OCI-LY3 (cell line): ENCODE results near the gene FKBP5.

Experiments
- H2AFZ ChIP-seq: fragments of 200-600, 300-600 bp; shearing (Covaris generic); 2 replicates; pipeline ENCODE4 v1.6.0; 2014; ENCODE audit warnings: antibody characterized with exemption, low read depth, low read length
- H3K27ac ChIP-seq: fragments of 200-600, 300-600 bp; sonication (generic); 2 replicates; pipeline ENCODE4 v1.5.1; 2014; ENCODE audit warnings: mild to moderate bottlenecking, low read length, moderate library complexity, mixed read lengths
- H3K27me3 ChIP-seq: fragments of 200-600, 300-600 bp; sonication (generic); 2 replicates; pipeline ENCODE4 v1.6.1; 2014; ENCODE audit warnings: low read depth, low read length, mixed read lengths
- H3K36me3 ChIP-seq: fragments of 200-600, 300-600 bp; sonication (generic); replicated peaks from 2 replicates; pipeline ENCODE3; 2014; ENCODE audit warnings: low read depth, low read length, mixed read lengths
- H3K4me1 ChIP-seq: fragments of 300-600, 200-600 bp; sonication (generic); 2 replicates; pipeline ENCODE4 v1.6.1; 2014; ENCODE audit warnings: low read length, mixed read lengths
- H3K4me2 ChIP-seq: fragments of 200-600, 300-600 bp; sonication (generic); 2 replicates; pipeline ENCODE4 v1.6.1; 2014; ENCODE audit warnings: low read length, mixed read lengths
- H3K4me3 ChIP-seq: fragments of 300-600, 200-600 bp; sonication (generic); 2 replicates; pipeline ENCODE4 v1.5.1; 2014; ENCODE audit warnings: antibody characterized with exemption, mild to moderate bottlenecking, low read length, moderate library complexity
- H3K79me2 ChIP-seq: fragments of 300-600, 200-600 bp; shearing (Covaris generic); 2 replicates; pipeline ENCODE4 v1.6.1; 2014; ENCODE audit warnings: mild to moderate bottlenecking, low read length, mixed read lengths
- H3K9ac ChIP-seq: fragments of 300-600, 200-600 bp; shearing (Covaris generic); 2 replicates; pipeline ENCODE4 v1.6.0; 2014; ENCODE audit warnings: mild to moderate bottlenecking, low read length, moderate library complexity
- H3K9me3 ChIP-seq: fragments of 200-600, 300-600 bp; shearing (Covaris generic); 2 replicates; pipeline ENCODE4 v1.6.1; 2014; ENCODE audit warnings: low read length, mixed read lengths; ENCODE audit not compliant: insufficient read depth
- H4K20me1 ChIP-seq: fragments of 200-600, 300-600 bp; sonication (generic); 2 replicates; pipeline ENCODE4 v1.6.1; 2016; ENCODE audit warnings: low read length, mixed read lengths; ENCODE audit not compliant: insufficient read depth
- CTCF ChIP-seq: fragments of 200-600, 300-600 bp; sonication (generic); IDR thresholded peaks from 2 replicates; pipeline ENCODE4 v1.5.1; 2014; ENCODE audit warnings: antibody characterized with exemption, low read length, low read depth
- EZH2phosphoT487 ChIP-seq: fragments of 200-600 bp; shearing (Covaris generic); IDR thresholded peaks from 2 replicates; pipeline ENCODE4 v1.6.1; 2018; ENCODE audit warnings: antibody characterized with exemption, mixed run types, low read depth

FKBP5 gene

GRCh38 chr6:35723587-35723986 is 34.9 kb upstream of the FKBP5 start:
- Histone ChIP-seq H3K4me1 (peaks cover 59% of the 10 kb centered on the region), H2AFZ (no peak overlapping the region), H3K27ac (no peak overlapping the region), H3K9ac (no peak overlapping the region), H3K4me2 (no peak overlapping the region), H3K27me3 (no peaks in the 10 kb centered on the region), H4K20me1 (no peaks in the 10 kb centered on the region), H3K4me3 (no peak overlapping the region), H3K36me3 (no peaks in the 10 kb centered on the region), H3K79me2 (peaks cover 11% of the 10 kb centered on the region), H3K9me3 (no peaks in the 10 kb centered on the region)
- no peak for TF ChIP-seq EZH2phosphoT487
- no peak for TF ChIP-seq CTCF

GRCh38 chr6:35722121-35722761 is 33.5 kb upstream of the FKBP5 start:
- no peak overlapping the region for H3K4me2 ChIP-seq
- no peak overlapping the region for H3K4me3 ChIP-seq
- H3K27ac ChIP-seq = no peak overlapping the region
- H4K20me1 ChIP-seq = no peaks in the 10 kb centered on the region
- H3K36me3 ChIP-seq = no peaks in the 10 kb centered on the region
- H3K9ac ChIP-seq = no peak overlapping the region
- H3K9me3 ChIP-seq = no peaks in the 10 kb centered on the region
- no peaks in the 10 kb centered on the region for H3K27me3 ChIP-seq
- H3K4me1 ChIP-seq = peaks cover 65% of the 10 kb centered on the region
- peaks cover 1% of the 10 kb centered on the region; the same call in 1 of the 2 replicates for H3K79me2 ChIP-seq
- H2AFZ ChIP-seq = no peak overlapping the region
- TF ChIP-seq EZH2phosphoT487 = no peak
- no peak for TF ChIP-seq CTCF

GRCh38 chr6:35719830-35720733 is 31.4 kb upstream of the FKBP5 start:
- TF ChIP-seq CTCF (no peak), EZH2phosphoT487 (no peak)
- Histone ChIP-seq H3K4me3 (peak overlapping the region; percentile 74), H2AFZ (0 out of 2 replicates have a peak overlapping the region, but pooled peaks have one; percentile 45), H3K27me3 (no peaks in the 10 kb centered on the region), H4K20me1 (no peaks in the 10 kb centered on the region), H3K9ac (peak overlapping the region; percentile 85), H3K9me3 (no peaks in the 10 kb centered on the region), H3K36me3 (no peaks in the 10 kb centered on the region), H3K79me2 (no peaks in the 10 kb centered on the region), H3K4me2 (peak overlapping the region; percentile 96), H3K4me1 (peaks cover 56% of the 10 kb centered on the region), H3K27ac (peak overlapping the region; percentile 99)

DNA sequence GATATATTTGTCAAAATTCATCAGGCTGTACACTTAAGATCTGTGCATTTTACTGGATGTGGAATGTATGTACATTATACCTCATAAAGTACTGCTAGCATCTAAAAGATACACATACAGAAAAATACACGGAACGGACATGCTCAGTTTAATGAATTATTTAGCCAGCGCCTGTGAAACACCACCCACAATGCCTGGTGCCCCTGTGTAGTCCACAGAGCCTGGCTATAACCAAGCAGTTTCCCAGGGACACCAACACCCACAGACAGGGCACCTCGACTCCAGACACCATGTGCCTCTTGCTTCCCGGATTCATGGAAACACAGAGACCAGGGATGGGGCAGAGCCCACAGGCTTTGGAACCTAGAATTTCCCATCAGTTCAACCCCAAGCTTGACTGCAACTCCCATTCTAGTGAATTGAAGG is 30.7 kb upstream of the FKBP5 start:
- peak overlapping the region; percentile 99 for H3K27ac ChIP-seq
- no peaks in the 10 kb centered on the region for H4K20me1 ChIP-seq
- peak overlapping the region; percentile 96 for H3K4me2 ChIP-seq
- no peaks in the 10 kb centered on the region for H3K9me3 ChIP-seq
- no peaks in the 10 kb centered on the region for H3K79me2 ChIP-seq
- H3K36me3 ChIP-seq = no peaks in the 10 kb centered on the region
- H2AFZ ChIP-seq = no peak overlapping the region
- TF ChIP-seq CTCF (no peak), EZH2phosphoT487 (no peak)
- peak overlapping the region; percentile 74 for H3K4me3 ChIP-seq
- no peaks in the 10 kb centered on the region for H3K27me3 ChIP-seq
- H3K4me1 ChIP-seq = peaks cover 56% of the 10 kb centered on the region
- H3K9ac ChIP-seq = peak overlapping the region; percentile 85
